Activated T-cell treated with anti-CD3 and anti-CD28 coated beads for 48 hours (primary cell): ENCODE data around the gene STAT1.

Experiments used
- DNase-seq: peaks from one replicate; pipeline ENCODE4 v3.0.0-alpha.2; 2020; ENCODE audit warnings: low read depth

STAT1 gene

DNA sequence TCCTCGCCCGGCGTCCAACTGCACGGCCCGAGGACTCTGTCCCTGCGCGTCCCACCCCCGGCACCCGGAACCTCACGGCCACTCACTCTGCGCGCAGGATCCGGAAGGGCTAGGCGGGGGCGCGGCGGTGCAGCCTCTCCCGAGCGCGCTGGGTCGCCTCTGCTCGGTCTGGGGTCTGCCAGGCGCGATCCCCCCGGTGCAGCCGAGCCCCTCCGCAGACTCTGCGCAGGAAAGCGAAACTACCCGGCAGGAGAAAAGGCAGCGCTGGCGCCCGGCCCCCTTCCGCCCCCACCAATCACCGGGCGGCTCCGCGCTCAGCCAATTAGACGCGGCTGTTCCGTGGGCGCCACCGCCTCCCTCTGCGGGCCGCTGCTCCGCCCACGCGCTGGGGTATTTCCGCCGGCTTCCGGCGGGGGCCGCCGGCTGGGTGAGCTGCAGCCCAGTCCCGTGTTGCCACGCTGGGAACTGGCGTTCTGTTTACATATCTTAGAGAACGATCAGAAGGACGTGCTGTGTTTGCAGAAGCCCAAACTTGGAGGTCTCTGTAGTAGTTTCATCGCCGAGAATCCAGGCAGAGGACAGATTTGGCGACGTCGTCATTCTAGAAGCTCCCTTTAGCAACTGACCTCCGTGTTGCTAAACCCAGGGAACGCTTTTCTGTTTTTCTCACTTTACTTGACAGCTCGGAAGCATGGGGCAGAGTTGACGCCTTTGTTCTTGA is at the start of gene STAT1:
Gene STAT1 (minus strand): TSS at position 240 of the 721 bp plus-strand sequence. CDS start 4,168 bp downstream, outside the sequence.
- DNase-seq: peak; percentile 97

- no peak for DNase-seq
These were observed 49.6 kb upstream of the STAT1 start for GRCh38 chr2:191063584-191063983.

GRCh38 chr2:191061381-191061980 is 47.5 kb upstream of the STAT1 start:
- DNase-seq: no peak

DNA sequence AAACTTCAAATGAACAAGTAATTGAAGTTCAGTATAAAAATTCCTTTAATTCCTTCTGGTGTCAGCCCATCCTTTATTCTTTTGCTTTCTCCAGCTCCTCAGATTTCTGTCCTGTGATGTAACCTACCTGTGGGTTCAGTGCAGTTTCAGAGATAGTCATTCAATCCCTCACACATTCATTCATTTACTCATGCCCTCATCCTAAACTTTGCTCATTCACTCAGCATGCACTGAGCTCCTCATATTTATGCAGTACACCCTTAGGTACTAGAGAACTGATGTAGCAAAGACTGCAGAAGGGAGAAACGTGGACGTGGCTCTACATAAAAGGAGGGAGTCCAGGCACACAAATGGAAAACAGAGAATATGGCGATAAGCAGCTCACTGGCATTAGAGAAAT is 45.3 kb upstream of the STAT1 start:
- DNase-seq: no peak

DNA sequence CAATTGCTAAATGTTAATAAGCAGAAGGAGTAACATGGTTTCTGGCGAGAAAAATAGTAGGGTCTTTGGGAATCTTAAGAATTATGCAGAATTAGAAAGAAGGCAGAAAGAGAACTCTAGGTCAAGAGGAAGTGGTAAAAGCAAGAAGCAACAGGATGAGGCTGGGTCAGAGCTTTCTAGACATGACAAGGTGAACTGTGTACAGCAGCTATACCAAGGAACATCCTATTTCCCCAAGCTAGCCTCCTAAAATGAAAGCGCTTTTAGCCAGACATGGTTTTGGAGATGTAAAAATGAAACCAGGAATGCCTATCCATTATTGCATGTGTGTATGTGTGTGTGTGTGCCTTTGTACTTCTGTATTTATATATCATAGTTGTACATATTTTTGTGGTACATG is 42.3 kb upstream of the STAT1 start:
- no peak for DNase-seq

DNA sequence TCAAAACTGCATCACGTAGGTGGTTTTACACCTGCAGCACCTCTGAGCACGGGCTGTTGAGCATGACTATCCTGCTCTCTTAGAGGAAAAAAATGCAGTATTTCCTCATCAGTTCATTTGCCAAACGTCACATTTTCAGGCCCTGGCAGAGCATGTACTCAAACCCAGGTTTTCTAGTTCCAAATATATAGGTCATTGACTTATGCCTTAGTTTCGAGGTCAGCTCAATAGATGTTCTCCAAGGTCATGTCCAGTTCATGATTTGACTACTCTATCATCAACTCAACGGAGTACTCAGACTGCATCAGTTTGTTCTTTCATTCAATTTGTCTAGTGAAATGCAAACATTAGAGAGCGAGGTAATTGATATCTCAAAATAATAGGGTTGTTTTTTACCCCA is 39.3 kb upstream of the STAT1 start:
- no peak for DNase-seq

DNA sequence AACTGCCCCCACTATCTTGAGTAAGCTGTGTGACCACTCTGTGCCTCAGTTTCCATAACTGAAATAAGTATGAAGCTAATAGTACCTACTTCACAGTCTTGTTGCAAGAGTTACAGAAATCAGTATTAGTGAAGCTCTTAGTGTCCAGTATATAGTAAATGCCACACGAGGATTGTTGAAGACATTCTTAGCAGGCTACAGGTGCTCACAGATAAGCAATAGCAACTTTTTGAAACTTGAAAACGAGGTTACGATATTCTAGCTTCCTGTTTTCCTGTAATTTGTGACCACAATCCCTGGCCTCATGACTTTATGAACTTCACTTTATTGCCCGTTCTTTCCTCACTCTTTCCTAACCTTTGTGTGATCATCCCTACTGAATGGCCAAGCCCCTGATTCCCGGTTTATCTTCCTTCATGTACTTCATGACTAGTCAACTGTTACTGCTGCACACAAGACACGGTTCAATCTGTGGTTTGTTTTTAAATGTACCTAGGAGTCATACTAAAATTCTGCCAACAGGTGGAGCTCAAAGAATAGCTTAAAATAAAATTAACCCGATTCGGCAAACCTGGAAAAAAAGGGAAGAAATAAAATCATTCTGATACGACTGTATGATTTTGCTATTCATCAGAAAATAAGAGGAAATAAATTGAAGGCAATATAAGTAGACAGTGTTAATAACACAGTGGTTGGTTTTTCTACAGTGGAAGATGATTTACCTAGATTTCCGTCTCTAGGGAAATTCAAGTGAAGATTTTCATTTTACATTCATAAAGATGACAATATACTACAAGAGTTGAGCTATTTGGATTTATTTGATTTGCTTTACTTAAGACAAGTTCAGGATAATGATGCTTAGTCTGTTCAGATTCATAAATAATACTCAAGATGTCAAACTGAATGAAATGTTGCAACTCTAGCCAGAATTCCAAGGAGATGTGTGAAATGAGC is 38.1 kb upstream of the STAT1 start:
- DNase-seq: no peak

DNA sequence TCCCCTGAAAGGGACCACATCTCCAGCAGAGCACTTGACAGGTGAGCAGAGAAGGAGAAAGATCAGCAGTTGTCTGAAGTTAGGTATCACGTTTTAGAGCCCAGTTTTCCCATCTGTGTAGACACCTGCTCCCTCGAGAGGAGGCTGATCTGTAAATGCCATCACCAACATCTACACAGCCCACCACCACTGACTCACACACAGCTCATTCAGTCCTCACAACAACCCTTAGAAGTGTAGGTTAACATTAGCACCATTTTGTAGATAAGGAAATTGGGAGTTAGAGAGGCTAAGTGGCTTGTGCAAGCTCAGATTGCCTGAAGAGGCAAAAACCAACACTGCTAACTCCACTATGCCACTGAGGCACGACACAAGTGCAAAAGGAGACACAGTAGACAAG is 37.2 kb upstream of the STAT1 start:
- no peak for DNase-seq

DNA sequence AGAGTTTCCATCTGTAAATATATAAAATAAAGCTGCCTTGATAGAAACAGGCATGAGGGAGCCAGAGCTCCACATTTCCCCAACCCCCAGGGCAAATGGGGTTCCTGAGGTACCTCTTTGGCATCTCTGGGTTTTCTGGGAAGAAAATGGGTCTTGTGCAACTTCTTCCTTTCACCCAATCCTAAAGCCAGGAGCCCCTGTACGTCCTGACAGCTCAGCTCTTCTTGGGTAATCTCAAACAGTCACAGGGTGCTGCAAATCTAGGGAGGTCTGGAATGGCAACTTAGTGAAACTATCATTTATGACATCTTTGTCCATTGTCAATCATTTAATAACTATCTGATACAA is 36.6 kb upstream of the STAT1 start:
- DNase-seq: no peak

GRCh38 chr2:191049728-191050639 is 36.0 kb upstream of the STAT1 start:
- no peak for DNase-seq

- no peak for DNase-seq
These were observed 34.1 kb upstream of the STAT1 start for GRCh38 chr2:191048073-191048472.

- no peak for DNase-seq
These were observed 31.2 kb upstream of the STAT1 start for GRCh38 chr2:191045141-191045540.

GRCh38 chr2:191043438-191043837 is 29.5 kb upstream of the STAT1 start:
- no peak for DNase-seq

- no peak for DNase-seq
These were observed 27.6 kb upstream of the STAT1 start for GRCh38 chr2:191041418-191042161.

DNA sequence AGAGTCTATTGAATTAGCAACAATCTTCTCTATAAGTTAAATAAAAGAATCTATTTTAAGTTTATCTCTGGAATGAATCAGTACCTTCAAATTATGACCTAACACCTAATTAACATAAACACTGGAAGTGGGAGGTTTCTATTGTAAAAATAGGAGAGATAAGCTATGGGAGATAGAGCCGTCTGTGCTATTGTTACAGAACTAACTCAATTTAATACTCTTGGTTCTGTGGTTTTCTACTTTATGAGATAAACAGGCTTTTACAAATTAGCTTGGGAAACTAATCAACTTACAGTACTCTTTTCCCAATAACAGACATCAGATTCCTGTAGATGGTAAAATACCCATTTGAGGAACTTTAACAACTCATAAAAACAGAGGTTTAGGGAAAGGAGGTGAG is 25.6 kb upstream of the STAT1 start:
- DNase-seq: no peak

DNA sequence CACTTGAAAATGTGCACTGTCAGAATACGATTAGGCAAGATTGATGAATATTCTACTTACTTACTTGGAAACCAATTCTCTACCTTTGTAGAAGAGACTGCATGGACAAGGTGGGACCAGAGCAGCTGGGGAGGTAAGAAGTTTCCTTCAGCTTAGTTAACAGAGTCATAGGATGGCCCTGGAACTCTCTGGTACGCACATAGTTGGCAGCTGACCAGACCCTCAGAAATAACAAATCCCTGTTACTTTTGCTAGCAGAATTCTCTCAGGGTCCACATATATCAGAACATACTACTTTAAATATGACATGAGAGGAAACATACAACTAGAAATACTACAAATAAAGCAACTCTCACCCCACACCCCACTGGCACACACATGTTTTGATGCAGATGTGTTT is 24.8 kb upstream of the STAT1 start:
- no peak for DNase-seq

DNA sequence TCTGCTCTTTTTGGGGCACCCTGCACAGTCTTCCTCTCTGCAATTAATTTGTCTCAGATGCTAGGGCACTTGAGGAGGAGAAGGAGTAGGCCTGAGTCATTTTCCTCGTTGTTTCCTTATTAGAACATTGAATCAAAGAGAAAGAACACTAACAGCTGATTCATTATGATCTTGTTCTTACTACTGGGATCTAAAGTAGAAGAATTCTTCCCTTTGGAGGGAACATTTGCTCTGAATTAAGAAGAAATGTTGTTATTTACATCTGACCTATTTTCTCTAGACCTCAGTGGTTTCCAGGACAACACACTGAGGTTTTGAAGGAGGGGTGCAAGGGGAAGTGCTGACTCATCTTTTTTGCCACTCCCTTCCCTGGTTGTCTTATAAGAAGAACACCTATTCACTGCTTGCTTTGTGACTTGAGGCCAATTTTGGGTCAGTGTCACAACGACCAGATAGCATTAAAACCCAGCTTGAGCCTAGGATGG is 24.3 kb upstream of the STAT1 start:
- no peak for DNase-seq

- no peak for DNase-seq
These were observed 23.4 kb upstream of the STAT1 start for GRCh38 chr2:191037351-191037750.

DNA sequence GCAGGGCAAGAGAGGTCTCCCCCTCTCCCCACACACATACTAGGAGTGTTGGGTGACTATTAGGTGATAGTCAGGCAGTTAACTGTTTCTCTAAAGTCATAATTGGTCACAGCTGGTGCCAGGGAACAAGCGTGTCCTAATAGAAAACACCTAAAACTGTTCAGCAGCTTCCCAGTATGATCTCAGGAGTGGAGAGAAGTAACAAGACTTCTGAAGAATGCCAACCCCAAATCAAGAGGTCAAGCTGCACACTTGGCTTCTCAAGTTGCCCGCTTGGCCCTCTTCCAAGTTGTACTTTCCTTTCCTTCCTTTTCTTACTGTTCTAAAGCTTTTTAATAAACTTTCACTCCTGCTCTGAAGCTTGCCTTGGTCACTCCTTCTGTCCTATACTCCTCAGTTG is 22.4 kb upstream of the STAT1 start:
- DNase-seq: no peak

DNA sequence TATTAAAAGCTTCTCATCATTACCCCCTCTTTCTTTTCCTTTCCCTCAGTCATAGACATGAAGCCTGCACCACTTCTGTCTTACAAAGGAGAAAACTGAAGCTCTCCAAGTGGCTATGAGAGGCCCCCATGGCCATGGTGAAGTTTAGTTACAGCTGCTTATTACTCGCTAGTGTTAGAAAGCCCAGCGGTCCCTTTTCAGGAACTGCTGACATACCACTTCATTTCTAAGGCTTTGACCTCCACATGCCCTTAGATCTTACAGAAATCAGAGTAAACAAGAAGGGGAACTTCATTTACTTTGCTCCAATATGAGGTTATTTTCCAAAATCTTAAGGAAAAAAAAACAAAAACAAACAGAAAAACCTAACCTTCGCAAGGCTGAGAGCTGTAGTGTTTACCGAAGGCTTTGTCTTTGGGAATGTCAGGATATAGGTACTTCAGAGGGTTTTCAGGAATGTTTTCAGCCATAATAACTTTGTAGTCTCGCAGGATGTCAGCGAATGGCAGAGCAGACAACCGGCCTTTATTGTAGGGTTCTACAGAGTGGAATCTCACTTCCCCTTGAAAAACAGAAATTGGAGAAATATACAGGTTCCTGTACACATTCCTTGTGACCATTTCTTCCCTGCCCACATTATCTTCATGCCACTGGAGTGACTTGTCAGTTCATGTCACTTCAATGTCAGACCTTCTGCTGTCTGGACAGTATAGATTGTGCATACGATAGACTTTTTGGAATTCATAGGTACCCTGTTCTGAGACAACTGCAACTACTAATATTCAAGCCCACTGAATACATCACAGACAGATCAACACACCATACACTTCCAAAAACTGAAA is 18.8 kb upstream of the STAT1 start:
- no peak for DNase-seq
